WERI-Rb-1 (cell line): ENCODE measurements around the gene CLCN7.

Experiments
- DNase-seq: peaks from one replicate; pipeline ENCODE4 v3.0.0-alpha.2; 2020
- H3K27ac ChIP-seq: fragments of 250-450 bp; sonication (Bioruptor Pico); 2 replicates; pipeline ENCODE4 v1.5.1; 2020; ENCODE audit warnings: mild to moderate bottlenecking, moderate library complexity
- H3K27me3 ChIP-seq: fragments of 250-450 bp; sonication (Bioruptor Pico); 2 replicates; pipeline ENCODE4 v1.5.1; 2021; ENCODE audit warnings: mild to moderate bottlenecking, low read depth, moderate library complexity; ENCODE audit not compliant: insufficient read depth, severe bottlenecking
- H3K36me3 ChIP-seq: fragments of 250-450 bp; sonication (Bioruptor Pico); 2 replicates; pipeline ENCODE4 v1.5.1; 2020; ENCODE audit warnings: mild to moderate bottlenecking, moderate library complexity
- H3K4me3 ChIP-seq: 2 replicates; pipeline ENCODE4 v1.5.1; 2011; ENCODE audit warnings: low read depth, mild to moderate bottlenecking, control low read depth, low read length
- H3K9me3 ChIP-seq: fragments of 250-450 bp; sonication (Bioruptor Pico); 2 replicates; pipeline ENCODE4 v1.5.1; 2021; ENCODE audit warnings: mild to moderate bottlenecking, moderate library complexity; ENCODE audit not compliant: severe bottlenecking
- CTCF ChIP-seq: IDR thresholded peaks from 2 replicates; pipeline ENCODE4 v1.5.1; 2011; ENCODE audit warnings: low read depth, mild to moderate bottlenecking, control low read depth, inconsistent platforms, low read length

The CLCN7 gene

GRCh38 chr16:1459967-1460366 is 14.9 kb downstream of the CLCN7 start:
- Histone ChIP-seq H3K4me3 (no peak overlapping the region), H3K9me3 (no peaks in the 10 kb centered on the region), H3K27ac (no peak overlapping the region), H3K27me3 (no peaks in the 10 kb centered on the region), H3K36me3 (peaks cover 34% of the 10 kb centered on the region)
- no peak for DNase-seq
- TF ChIP-seq CTCF = no peak

DNA sequence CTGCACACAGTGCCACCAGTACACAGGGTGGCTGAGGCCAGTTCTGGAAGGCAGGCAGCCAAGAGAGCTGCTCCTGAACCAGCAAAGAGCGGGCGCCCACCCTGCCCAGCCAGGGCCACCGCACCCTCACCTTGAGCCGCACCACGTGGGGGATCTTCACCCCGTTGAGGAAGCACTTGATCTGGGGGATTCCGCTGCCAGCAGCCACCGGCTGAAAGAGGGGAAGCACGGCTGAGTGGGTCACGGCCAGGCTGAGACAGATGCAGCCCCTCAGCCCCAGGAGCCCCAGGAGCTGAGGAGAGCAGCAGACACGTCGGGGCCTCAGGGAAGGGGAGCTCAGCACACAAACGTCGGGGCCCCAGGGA is 15.9 kb downstream of the CLCN7 start:
- H3K36me3 ChIP-seq = peaks cover 39% of the 10 kb centered on the region

GRCh38 chr16:1458336-1458976 is 16.4 kb downstream of the CLCN7 start:
- Histone ChIP-seq H3K9me3 (no peaks in the 10 kb centered on the region), H3K27me3 (no peaks in the 10 kb centered on the region), H3K36me3 (peaks cover 38% of the 10 kb centered on the region), H3K27ac (no peak overlapping the region), H3K4me3 (no peak overlapping the region)
- no peak for DNase-seq
- no peak for TF ChIP-seq CTCF

More for the DNA sequence above, 15.9 kb downstream of the CLCN7 start:
- Histone ChIP-seq H3K9me3 (no peaks in the 10 kb centered on the region), H3K27me3 (no peaks in the 10 kb centered on the region), H3K27ac (no peak overlapping the region), H3K4me3 (no peak overlapping the region)
- DNase-seq = no peak
- no peak for TF ChIP-seq CTCF

- Histone ChIP-seq H3K4me3 (no peak overlapping the region), H3K9me3 (no peaks in the 10 kb centered on the region), H3K27ac (no peak overlapping the region), H3K36me3 (peaks cover 46% of the 10 kb centered on the region), H3K27me3 (no peaks in the 10 kb centered on the region)
- TF ChIP-seq CTCF = no peak
- no peak for DNase-seq
These were observed 17.2 kb downstream of the CLCN7 start for GRCh38 chr16:1457489-1458245.

- Histone ChIP-seq H3K27me3 (no peaks in the 10 kb centered on the region), H3K27ac (no peak overlapping the region), H3K36me3 (peaks cover 51% of the 10 kb centered on the region), H3K4me3 (no peak overlapping the region), H3K9me3 (no peaks in the 10 kb centered on the region)
- no peak for TF ChIP-seq CTCF
- DNase-seq = no peak
These were observed 17.9 kb downstream of the CLCN7 start for GRCh38 chr16:1456951-1457350.
